ENCODE data around the gene TOB1.

- TF ChIP-seq CTCF (IDR thresholded peaks at IDR 0.05; ENCODE audit: insufficient read depth, low read length, poor library complexity, severe bottlenecking) (no peak), EZH2phosphoT487 (conservative IDR thresholded peaks at IDR 0.05; ENCODE audit: low read length) (no peak)
These were observed 37.7 kb upstream of the TOB1 start for GRCh38 chr17:50903604-50904517.

Data from SU-DHL-6 (cell line).